Epithelial cell of esophagus (primary cell): ENCODE measurements around the gene SRSF11.

Experiments used
- DNase-seq: peaks from one replicate; pipeline ENCODE4 v3.0.0; 2010; ENCODE audit warnings: low read depth
- H3K4me3 ChIP-seq: 2 replicates; pipeline ENCODE4 v1.5.1; 2011; ENCODE audit warnings: mild to moderate bottlenecking, low read length, control low read depth
- CTCF ChIP-seq: IDR thresholded peaks from 2 replicates; pipeline ENCODE4 v1.5.1; 2011; ENCODE audit warnings: low read depth, mild to moderate bottlenecking, low read length, control low read depth, inconsistent platforms; ENCODE audit not compliant: insufficient read depth; ENCODE audit errors: missing control alignments

The SRSF11 gene

GRCh38 chr1:70247768-70248167 is 26.6 kb downstream of the SRSF11 start:
- no peak overlapping the region for H3K4me3 ChIP-seq
- no peak for DNase-seq
- TF ChIP-seq CTCF, result no peak

- no peak overlapping the region for H3K4me3 ChIP-seq
Measured at GRCh38 chr1:70248729-70249128, 27.5 kb downstream of the SRSF11 start.

GRCh38 chr1:70256664-70257063 is 35.5 kb downstream of the SRSF11 start:
- DNase-seq, result no peak
- H3K4me3 ChIP-seq, result no peak overlapping the region
- TF ChIP-seq CTCF, result no peak

More at GRCh38 chr1:70248729-70249128, 27.5 kb downstream of the SRSF11 start:
- TF ChIP-seq CTCF, result no peak
- DNase-seq, result no peak

GRCh38 chr1:70264839-70265238 is 43.7 kb downstream of the SRSF11 start:
- H3K4me3 ChIP-seq, result no peak overlapping the region
- TF ChIP-seq CTCF, result no peak
- DNase-seq, result no peak

- TF ChIP-seq CTCF, result no peak
- no peak overlapping the region for H3K4me3 ChIP-seq
- DNase-seq, result no peak
Measured at GRCh38 chr1:70265946-70266345, 44.8 kb downstream of the SRSF11 start.

- H3K4me3 ChIP-seq, result no peak overlapping the region
- DNase-seq, result no peak
- TF ChIP-seq CTCF, result no peak
Measured at GRCh38 chr1:70277875-70278274, 56.7 kb downstream of the SRSF11 start.

- no peak for TF ChIP-seq CTCF
- no peak for DNase-seq
- no peak overlapping the region for H3K4me3 ChIP-seq
Measured at GRCh38 chr1:70278710-70279109, 57.5 kb downstream of the SRSF11 start.
